GM18507 (cell line): Measurements from ENCODE around the gene ROBO1.

Source experiments
- DNase-seq: peaks from one replicate; pipeline ENCODE4 v3.0.0; 2011; ENCODE audit warnings: low read depth; ENCODE audit not compliant: insufficient read length; ENCODE audit errors: extremely low spot score
- FAIRE-seq: peaks from 2 replicates; lab custom pipeline; 2011; peaks lifted over from hg19 to GRCh38; lab: Jason Lieb, UNC

ROBO1 gene

DNA sequence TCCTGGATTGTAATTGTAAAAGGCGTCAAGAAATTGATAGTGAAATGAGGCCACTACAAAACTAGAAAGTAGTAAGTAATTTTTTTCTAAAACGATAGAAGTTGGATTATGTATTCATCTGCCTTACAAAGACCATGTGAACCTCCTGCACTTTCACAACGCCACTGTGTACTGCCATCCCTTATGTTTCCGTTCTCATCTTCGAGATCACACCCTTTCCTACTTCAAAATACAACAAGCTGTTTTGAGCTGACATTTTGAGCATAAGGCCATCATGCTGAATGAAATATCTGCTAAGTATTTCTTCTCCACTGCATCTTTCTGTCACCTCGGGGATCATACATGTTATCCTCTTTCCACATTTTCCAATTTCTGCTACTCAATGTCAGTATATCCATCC is 885.5 kb downstream of the ROBO1 start:
- DNase-seq (no peak), FAIRE-seq (no peak)

- FAIRE-seq (no peak), DNase-seq (no peak)
Observed at GRCh38 chr3:78881501-78881900, 886.3 kb downstream of the ROBO1 start.

- DNase-seq (no peak), FAIRE-seq (no peak)
Observed at GRCh38 chr3:78880603-78881461, 887.0 kb downstream of the ROBO1 start.

DNA sequence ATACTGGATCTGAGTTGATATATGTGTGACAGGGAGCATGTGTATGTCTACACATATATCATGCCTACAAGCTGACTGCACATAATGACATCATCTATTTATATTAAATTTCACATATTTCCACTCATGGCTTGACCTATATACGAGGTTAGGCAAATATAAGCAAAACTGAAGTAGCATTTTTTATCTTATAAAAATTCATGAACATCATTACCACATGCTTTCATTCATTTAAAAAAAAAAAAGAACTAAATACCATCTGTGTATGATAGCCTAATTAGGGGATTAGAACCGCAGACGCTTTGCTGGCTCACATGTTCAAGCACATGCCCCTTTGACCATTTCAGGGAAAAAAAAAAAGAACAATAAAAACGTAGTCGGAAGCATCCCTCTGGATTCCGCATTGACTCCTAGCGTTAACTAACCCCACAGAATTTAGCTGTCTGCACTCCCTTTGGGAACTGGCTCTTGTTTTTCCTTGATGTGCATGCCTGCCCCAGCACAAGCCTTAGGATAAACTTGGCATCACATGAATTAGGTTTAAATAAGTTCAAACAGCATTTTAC is 888.4 kb downstream of the ROBO1 start:
- DNase-seq (no peak), FAIRE-seq (no peak)

DNA sequence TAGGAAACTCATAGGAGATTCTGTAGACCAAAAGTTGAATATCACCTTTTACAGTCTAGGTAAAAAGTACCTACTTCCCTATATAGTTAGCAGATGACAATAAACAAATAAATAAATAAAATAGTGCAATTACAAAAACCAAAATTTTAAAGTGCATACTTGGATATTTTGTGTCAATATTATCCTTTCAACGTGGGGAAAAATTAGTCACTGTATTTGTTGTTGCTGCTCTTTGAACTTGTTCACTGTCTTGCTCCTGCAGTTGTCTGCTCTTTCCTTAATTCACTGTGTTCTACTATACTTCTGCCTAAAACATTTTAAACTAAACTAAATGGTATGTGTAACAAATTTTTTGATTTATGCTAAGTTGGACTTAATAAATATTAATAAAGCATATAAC is 889.0 kb downstream of the ROBO1 start:
- FAIRE-seq = no peak

DNA sequence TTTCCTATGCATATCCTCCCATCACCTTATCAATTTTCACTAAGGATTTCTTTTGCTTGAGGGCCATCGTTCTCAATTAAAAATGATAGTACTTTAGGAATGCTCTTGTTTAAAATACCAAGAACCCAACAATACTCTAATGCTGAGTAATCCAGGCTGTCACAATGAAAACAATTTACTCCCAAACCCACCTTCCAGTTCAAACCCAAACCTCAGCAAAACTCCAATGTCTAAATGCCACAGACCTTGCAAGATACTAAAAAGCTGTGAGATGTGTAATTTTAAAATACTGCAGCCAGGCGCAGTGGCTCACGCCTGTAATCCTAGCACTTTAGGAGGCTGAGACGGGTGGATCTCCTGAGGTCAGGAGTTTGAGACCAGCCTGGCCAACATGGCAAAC is 889.8 kb downstream of the ROBO1 start:
- no peak for DNase-seq
- FAIRE-seq = no peak

More for the DNA sequence above, 889.0 kb downstream of the ROBO1 start:
- DNase-seq = no peak

- DNase-seq (no peak), FAIRE-seq (no peak)
Observed at GRCh38 chr3:78875851-78876250, 891.9 kb downstream of the ROBO1 start.

- FAIRE-seq (no peak), DNase-seq (no peak)
Observed at GRCh38 chr3:78875436-78875835, 892.4 kb downstream of the ROBO1 start.

DNA sequence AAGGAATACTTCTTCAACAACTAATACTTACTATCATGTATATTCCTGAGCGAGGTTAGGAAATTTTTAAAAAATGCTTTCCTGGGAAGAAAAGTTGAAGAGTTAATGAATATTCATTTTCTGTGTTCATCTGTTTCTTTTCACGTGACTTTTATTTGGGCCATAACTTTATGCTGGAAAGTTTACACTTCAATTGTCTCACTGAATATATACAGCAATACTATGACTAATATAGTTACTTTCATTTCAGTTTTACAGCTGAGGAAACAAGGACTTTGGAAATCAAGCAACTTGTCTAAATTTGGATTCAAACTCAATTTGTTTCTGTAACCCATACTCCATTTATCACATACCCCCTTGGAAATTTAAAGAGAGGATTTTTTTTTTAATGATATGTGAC is 894.2 kb downstream of the ROBO1 start:
- FAIRE-seq (no peak), DNase-seq (no peak)

- DNase-seq = no peak
- no peak for FAIRE-seq
Observed at GRCh38 chr3:78872195-78872594, 895.6 kb downstream of the ROBO1 start.

- no peak for DNase-seq
- no peak for FAIRE-seq
Observed at GRCh38 chr3:78871048-78871447, 896.8 kb downstream of the ROBO1 start.

DNA sequence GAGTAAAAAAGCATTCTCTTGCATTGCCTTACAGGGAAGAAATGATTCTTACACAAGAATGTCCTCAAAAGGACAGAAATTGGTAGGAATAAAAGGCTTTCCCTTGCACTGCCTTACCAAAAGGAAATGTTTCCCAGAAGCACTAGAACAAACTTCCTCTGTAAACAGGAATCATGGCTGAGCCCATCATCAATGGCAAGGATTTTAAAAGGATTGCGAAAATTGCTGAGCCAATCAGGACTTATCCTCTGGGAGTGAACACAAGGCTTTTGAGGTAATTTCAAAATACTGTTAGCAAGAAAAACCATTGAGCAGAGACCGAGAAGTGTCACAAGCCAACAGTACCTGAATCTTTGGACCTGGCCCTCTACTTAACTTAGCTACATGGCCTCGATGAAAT is 897.3 kb downstream of the ROBO1 start:
- no peak for DNase-seq
- no peak for FAIRE-seq

DNA sequence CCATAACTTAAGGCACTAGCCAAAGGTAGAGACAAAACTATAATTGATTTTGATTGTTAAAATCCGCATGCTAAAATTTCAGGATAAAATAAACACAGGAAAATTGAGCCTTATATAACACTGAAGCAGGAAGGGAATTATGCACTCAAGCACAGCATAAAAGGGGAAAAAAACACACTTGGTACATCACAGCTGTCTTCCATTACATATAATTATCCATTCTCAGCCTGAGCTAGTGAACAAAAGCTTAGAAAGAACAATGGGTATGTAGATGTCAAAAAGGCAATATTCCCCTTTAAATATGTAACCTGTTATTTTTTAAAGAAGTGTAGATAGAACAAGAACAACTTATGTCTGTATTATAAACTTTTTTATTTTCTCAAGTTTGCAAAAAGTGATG is 899.2 kb downstream of the ROBO1 start:
- no peak for FAIRE-seq

DNA sequence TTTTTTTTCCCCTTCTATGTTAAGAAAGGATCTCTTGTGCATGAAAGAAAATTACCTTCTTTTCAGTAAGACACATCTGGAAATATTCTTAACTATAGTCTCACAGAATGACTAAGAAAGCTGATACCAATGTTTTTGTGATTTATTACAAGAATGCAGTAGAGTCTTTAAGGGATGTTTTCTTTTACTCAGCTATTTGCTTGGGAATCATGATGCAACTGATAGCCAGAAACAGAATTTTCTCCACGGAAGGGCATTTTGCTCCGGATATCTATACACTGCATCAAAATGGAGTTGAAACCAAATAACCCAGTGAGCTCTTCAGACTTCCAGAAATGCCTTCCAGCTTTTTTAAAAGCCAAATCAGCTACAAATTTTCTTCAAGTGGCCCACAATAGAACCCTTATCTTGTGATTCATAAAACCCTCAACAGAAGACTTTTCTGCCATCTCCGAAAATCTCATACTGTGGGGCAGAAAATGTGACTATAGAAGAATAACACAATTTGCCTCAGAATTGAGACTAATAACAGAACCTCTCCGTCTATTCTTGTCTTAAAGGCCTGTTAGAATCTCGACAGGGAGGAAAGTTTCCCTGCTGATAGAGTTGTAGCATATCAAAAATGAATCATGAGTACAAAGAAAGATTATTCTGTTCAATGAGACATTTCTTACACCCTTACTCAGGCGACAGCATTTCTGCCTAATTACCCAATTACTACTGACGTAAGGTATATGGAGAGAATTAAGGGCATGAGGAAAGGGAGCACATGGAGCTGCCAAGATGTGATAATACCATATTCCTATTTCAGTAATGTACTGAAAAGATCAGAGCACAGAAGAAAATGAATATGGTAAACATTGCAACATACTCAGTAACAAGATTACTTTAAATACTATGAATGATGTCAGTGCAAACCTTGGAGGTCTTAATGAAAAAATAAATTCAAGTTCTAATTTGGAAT is 900.1 kb downstream of the ROBO1 start:
- FAIRE-seq = no peak
- no peak for DNase-seq

More for the DNA sequence above, 899.2 kb downstream of the ROBO1 start:
- no peak for DNase-seq

GRCh38 chr3:78863306-78864203 is 904.2 kb downstream of the ROBO1 start:
- FAIRE-seq (no peak), DNase-seq (no peak)

GRCh38 chr3:78861156-78861555 is 906.6 kb downstream of the ROBO1 start:
- no peak for DNase-seq
- no peak for FAIRE-seq

DNA sequence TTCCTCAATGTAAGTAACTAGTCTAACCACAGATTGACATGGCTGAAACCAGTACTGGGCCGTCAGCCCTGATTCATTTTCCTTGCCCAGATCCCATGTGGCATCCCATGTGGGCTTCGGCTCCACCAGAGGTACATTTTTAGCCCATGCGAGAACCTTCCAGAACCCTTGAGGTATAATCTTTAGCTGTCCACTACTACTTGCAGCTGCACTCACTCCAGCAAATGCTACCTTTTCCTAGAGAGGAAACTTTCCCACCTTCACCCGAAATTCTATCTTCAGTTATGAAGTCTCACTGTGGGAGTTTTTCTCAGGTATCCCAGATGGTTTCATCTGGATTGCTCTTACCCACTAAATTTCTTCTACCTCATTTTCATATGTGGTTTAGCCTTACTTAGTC is 907.2 kb downstream of the ROBO1 start:
- DNase-seq (no peak), FAIRE-seq (no peak)

DNA sequence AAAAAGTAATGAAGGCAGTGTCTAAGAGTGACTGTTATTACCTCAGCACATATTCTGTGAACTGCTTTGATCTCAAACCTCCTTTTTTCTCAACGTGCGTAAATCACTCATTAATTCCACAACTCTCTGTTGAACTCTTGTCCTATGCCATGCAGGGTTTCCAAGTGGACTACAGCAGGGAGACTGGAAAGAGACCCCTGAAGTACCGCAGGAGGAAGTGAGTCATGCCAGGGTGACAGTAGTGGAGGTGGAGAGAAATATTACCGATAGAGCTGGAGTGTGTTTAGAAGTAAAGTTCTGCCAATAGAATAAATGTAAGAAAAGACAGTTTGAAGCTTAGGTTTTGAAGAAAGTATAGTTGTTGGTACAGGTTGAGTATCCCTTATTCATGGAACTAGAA is 908.9 kb downstream of the ROBO1 start:
- DNase-seq = no peak
- FAIRE-seq = no peak

GRCh38 chr3:78858174-78858573 is 909.6 kb downstream of the ROBO1 start:
- DNase-seq = no peak
- no peak for FAIRE-seq
